HTERT RPE-1 (cell line): ENCODE results near the gene CTBP2.

Experiments used
- in situ Hi-C: fragments of 300-500 bp; cut with MboI; formaldehyde crosslinking; loops from 4 replicates; pipeline ENCODE4 v1.14.3; 2020; ENCODE audit warnings: low sequenced_read_pairs

The CTBP2 gene

DNA sequence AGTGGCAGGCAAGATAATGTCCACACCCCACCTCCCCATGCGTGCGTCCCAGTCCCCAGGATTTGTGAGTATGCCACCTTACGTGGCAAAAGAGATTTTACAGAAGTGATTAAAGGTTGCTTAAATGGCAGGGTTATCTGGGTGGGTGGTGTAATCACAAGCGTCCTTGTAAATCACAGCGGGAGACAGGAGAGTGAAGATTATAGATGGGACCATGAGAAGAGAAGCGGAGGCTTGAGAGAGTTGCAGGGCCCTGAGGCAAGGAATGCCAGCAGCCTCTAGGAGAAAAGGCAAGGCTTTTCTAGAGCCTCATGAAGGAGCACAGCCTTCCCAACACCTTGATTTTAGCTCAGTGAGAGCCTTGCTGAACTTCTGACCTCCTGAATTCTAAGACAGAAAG is 208.2 kb downstream of the CTBP2 start:
- in situ Hi-C loops, result no loop called here

DNA sequence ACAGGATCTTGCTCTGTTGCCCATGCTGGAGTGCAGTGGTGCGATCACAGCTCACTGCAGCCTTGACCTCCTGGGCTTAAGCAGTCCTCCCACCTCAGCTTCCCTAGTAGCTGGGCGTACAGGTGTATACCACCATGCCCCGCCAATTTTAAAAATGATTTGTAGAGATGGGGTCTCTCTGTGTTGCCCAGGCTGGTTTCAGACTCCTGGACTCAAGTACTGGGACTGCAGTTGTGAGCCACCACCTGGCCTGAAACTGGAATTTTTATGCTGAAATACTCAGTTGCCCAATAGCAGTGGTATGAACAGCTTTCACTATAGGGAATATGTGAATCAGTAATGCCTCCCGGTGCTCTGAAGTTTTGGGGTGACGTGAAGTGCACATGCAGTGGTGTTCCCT is 210.8 kb downstream of the CTBP2 start:
- in situ Hi-C loops, result no loop called here

DNA sequence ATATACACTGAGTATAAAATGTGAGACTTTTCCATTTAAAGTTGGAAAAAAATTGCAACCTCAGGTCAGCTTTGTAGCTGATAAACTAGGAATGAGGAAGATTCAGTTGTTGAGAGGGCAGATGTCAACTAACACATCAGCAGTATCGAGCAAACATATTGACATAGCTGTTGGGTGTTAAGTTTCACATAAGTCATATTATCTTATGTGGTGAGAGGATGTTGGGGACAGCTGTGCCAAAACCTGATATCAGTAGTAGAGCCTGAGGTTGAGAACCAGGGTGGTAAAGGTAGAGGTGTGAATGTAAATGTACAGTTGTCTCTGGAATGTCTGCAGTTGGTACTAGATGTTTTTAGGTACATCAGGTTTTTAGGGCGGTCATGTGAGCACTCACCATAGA is 213.4 kb downstream of the CTBP2 start:
- in situ Hi-C loops, result no loop called here

DNA sequence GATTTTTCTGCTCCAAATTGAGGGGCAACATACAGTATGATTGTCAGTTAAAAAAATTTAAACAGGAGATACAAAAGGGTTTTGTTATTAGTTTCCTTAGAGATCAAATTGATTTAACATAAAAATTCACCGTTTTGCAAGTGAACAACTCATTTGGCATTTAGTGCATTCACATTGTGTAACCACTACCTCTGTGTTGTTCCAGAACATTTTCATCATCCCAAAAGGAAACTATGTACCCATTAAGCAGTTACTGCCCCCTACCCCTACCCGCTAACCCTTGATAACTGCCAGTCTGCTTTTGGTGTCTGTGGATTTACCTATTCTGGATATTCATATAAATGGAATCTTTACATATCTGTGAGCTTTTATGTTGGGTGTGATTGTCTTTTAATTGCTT is 215.4 kb downstream of the CTBP2 start:
- in situ Hi-C loops, result no loop called here

DNA sequence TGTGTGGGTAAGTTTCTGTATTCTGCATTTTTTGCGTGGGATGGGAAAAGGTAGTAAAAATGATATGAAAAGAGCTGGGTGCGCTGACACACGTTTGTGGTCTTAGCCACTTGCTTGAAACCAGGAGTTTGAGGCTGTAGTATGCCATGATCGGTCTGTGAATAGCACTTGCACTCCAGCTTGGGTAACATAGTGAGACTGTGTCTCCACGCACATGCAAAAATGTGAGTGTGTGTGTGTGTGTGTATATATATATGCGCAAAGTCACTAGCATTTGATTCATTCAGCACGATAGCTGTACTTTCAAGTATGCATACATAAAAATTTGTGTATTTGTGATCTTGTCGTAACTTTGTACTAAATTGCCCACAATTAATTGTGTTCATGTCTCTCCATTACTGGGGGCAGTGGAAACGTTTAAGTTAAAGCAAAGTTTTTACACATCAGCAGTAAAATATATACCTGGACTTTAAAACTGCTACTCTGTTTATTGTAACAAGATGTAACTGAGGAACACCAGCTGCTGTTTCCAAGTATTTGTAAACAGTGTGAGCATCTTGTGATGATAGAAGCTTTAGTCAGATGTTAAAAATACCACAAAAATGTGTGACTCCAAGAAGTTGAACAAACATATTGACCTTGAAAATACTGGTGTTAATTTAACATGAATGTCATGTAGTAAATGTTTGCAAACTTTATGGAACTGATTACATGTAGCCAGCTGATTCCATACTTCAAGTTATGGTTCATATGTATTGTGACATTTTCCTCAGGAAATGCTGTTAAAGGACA is 216.9 kb downstream of the CTBP2 start:
- in situ Hi-C loops, result no loop called here

DNA sequence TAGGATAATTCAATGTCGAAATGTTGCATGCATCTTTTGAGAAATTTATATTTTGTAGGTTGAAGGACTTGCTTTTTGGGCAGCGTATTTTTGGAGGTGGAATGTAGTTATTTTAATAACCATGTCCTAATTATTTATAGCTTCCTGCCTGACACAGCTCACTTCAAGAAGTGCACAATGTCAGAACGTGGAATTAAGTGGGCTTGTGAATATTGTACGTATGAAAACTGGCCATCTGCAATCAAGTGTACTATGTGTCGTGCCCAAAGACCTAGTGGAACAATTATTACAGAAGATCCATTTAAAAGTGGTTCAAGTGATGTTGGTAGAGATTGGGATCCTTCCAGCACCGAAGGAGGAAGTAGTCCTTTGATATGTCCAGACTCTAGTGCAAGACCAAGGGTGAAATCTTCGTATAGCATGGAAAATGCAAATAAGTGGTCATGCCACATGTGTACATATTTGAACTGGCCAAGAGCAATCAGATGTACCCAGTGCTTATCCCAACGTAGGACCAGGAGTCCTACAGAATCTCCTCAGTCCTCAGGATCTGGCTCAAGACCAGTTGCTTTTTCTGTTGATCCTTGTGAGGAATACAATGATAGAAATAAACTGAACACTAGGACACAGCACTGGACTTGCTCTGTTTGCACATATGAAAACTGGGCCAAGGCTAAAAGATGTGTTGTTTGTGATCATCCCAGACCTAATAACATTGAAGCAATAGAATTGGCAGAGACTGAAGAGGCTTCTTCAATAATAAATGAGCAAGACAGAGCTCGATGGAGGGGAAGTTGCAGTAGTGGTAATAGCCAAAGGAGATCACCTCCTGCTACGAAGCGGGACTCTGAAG is 217.8 kb downstream of the CTBP2 start:
- in situ Hi-C loops, result no loop called here

DNA sequence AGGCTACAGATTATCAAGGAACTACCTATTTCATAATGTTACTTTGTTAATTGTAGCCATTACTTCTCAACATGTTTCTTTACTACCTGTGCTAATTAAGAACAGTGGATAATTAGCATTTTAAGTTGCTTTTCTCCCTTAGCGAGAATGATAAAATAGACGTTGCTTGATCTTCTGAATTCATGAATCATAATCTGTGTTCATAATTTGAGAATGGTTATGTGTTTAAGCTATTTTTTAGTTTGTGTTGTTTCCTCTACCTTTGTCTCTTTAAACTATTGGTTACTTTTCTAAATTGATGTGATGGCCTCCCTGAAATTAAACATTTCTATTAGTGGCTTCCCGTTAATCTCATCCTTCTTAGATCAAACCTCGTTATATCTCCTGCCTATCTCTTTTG is 218.5 kb downstream of the CTBP2 start, which contains the start of gene ZRANB1:
TSS of gene ZRANB1 (plus strand) at position 301 of the 400 bp plus-strand sequence. CDS start 371 bp downstream, outside the sequence.
- in situ Hi-C loops, result no loop called here

DNA sequence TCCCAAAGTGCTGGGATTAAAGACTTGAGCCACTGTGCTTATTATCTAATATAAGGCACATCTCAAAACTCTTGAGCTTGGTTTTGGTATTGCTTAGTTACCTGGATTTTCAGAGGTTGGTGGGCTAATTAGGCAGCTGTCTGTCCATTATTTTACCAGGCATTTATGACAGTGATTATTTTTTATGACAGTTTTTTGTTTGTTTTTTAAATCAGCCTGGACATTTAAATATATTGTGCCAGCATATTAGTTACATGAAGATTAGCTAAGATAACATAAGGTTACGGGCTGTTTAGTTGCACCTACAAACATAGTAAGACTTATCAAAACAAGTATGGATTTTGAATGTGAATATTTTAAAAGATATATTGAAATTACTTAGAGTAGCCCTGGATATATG is 221.1 kb downstream of the CTBP2 start:
- in situ Hi-C loops, result no loop called here

DNA sequence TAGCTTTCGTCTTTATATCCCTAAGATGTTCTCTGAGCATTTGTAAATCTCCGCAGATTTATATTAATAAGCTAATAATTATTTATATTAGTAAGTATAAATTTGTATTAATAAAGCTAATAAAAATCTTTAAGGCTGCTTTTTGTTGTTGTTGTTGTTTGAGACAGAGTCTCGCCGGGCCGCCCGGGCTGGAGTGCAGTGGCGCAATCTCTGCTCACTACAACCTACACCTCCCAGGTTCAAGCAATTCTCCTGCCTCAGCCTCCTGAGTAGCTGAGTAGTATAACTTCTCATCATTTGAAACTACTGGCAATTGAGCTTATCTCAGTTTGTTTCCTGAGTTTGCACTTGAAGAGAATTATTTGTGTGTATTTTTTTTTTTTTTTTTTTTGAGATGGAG is 223.6 kb downstream of the CTBP2 start:
- in situ Hi-C loops, result no loop called here

DNA sequence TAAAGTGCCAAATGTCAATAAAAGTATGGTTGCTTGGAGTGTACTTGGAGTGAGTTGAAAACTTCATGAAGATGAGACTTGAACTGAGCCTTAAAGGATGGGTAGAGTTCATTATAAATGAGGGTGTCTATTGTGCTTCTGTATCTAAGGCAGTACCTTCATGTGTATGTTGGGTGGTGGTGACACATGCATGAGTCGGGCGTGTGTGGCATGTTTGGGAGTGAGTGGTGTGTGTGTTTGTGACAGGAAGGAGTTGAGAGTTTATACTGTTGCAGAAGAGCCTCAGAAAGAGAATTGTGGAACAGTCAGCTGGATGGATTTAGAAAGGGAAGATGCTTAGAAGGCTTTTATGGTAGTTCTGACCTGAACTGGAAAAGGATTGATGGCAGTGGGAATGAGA is 224.4 kb downstream of the CTBP2 start:
- in situ Hi-C loops, result no loop called here
